Esophagus (tissue), 2 donors: ENCODE measurements around the gene WWC1. TPM values are rescaled to one million over a fixed set of nuclear protein-coding genes. Genes with fewer than 3 reads are reported as not detected.

Source experiments
- H3K27ac ChIP-seq, 2 donors: one replicate each; pipeline ENCODE4 v1.5.1; 2013; ENCODE audit warnings: low read depth in 2 of 2, mild to moderate bottlenecking in 2 of 2, inconsistent platforms in 1 of 2, low read length in 1 of 2, moderate library complexity in 1 of 2
- H3K27me3 ChIP-seq, 2 donors: one replicate each; pipeline ENCODE4 v1.6.1; 2013; ENCODE audit warnings: low read length in 2 of 2, control low read depth in 1 of 2, mild to moderate bottlenecking in 1 of 2; ENCODE audit not compliant: insufficient read depth in 2 of 2, control insufficient read depth in 1 of 2
- H3K36me3 ChIP-seq, 2 donors: one replicate each; pipeline ENCODE4 v1.6.1; 2013; ENCODE audit warnings: low read length in 1 of 2; ENCODE audit not compliant: control insufficient read depth in 2 of 2, insufficient read depth in 2 of 2
- H3K4me1 ChIP-seq, 2 donors: one replicate each; pipeline ENCODE4 v1.6.1; 2013; ENCODE audit warnings: low read length in 1 of 2; ENCODE audit not compliant: control insufficient read depth in 2 of 2, insufficient read depth in 2 of 2
- H3K4me3 ChIP-seq, 2 donors: one replicate each; pipeline ENCODE4 v1.5.1; 2013; ENCODE audit warnings: low read length in 2 of 2, mild to moderate bottlenecking in 2 of 2, low read depth in 1 of 2, moderate library complexity in 1 of 2
- H3K9me3 ChIP-seq, 2 donors: one replicate each; pipeline ENCODE4 v1.6.1; 2013; ENCODE audit warnings: mild to moderate bottlenecking in 2 of 2, low read depth in 1 of 2, low read length in 1 of 2, moderate library complexity in 1 of 2; ENCODE audit not compliant: control insufficient read depth in 2 of 2, insufficient read depth in 1 of 2
- WGBS, 2 donors: extraction: QIAGEN DNeasy Blood & Tissue Kit; methylation state at CpG; one replicate each; pipeline ENCODE4 v1.1.7; 2013; 5-methylcytosine and 5-hydroxymethylcytosine counted together
- polyA plus RNA-seq, 2 donors: library from polyadenylated mRNA; stranded (reverse); fragments of 200-250 nt; gene quantifications; one replicate each; pipeline ENCODE4 v1.2.3, GENCODE V29; 2013
- donor health status: healthy with polysubstance abuse.
- donor health status: Bipolar disorder and iron deficiency.

WWC1 gene
- polyA plus RNA-seq, 2 donors: 21.7 to 55.2 TPM

GRCh38 chr5:168266016-168266415 lies 25.4 kb upstream of the WWC1 start:
- 90 to 94% methylated on average over 6 of the region's 6 CpGs for WGBS, 2 donors
- Histone ChIP-seq H3K36me3 (no peaks in the 10 kb centered on the region), H3K4me3 (no peak overlapping the region), H3K4me1 (peaks cover 0 to 3% of the 10 kb centered on the region in 2 donors), H3K9me3 (no peaks in the 10 kb centered on the region), H3K27ac (no peak overlapping the region), H3K27me3 (no peaks in the 10 kb centered on the region)

GRCh38 chr5:168268949-168269936 lies 22.2 kb upstream of the WWC1 start:
- Histone ChIP-seq H3K4me3 (peak overlapping the region in 1 of 2 donors; percentile 30), H3K27ac (peak overlapping the region in 1 of 2 donors; percentile 50)
- WGBS, 2 donors: 3 to 4% methylated on average over 30 of the region's 30 CpGs

GRCh38 chr5:168269937-168270330 lies 21.5 kb upstream of the WWC1 start:
- Histone ChIP-seq H3K4me3 (no peak overlapping the region), H3K27ac (no peak overlapping the region), H3K36me3 (no peaks in the 10 kb centered on the region), H3K4me1 (peaks cover 0 to 3% of the 10 kb centered on the region in 2 donors), H3K9me3 (no peaks in the 10 kb centered on the region), H3K27me3 (no peaks in the 10 kb centered on the region)
- WGBS, 2 donors: 44 to 45% methylated on average over 3 of the region's 3 CpGs

More at GRCh38 chr5:168268949-168269936, 22.2 kb upstream of the WWC1 start:
- peaks cover 0 to 3% of the 10 kb centered on the region in 2 donors for H3K4me1 ChIP-seq
- no peaks in the 10 kb centered on the region for H3K9me3 ChIP-seq
- no peaks in the 10 kb centered on the region for H3K36me3 ChIP-seq
- no peaks in the 10 kb centered on the region for H3K27me3 ChIP-seq

GRCh38 chr5:168270476-168270875 lies 21.0 kb upstream of the WWC1 start:
- Histone ChIP-seq H3K4me1 (peaks cover 0 to 3% of the 10 kb centered on the region in 2 donors), H3K36me3 (no peaks in the 10 kb centered on the region), H3K9me3 (no peaks in the 10 kb centered on the region), H3K27me3 (no peaks in the 10 kb centered on the region), H3K27ac (no peak overlapping the region), H3K4me3 (no peak overlapping the region)
- 70 to 76% methylated on average over 3 of the region's 3 CpGs for WGBS, 2 donors

GRCh38 chr5:168273056-168273980 lies 18.1 kb upstream of the WWC1 start:
- WGBS, 2 donors: 79 to 85% methylated on average over 3 of the region's 3 CpGs
- Histone ChIP-seq H3K4me1 (peaks cover 0 to 3% of the 10 kb centered on the region in 2 donors), H3K9me3 (no peaks in the 10 kb centered on the region), H3K27me3 (no peaks in the 10 kb centered on the region), H3K27ac (no peak overlapping the region), H3K4me3 (no peak overlapping the region), H3K36me3 (no peaks in the 10 kb centered on the region)

GRCh38 chr5:168274406-168274805 lies 17.0 kb upstream of the WWC1 start:
- 92 to 100% methylated on average over 1 of the region's 1 CpG for WGBS, 2 donors
- no peaks in the 10 kb centered on the region for H3K36me3 ChIP-seq

GRCh38 chr5:168275940-168276339 lies 15.5 kb upstream of the WWC1 start:
- H3K27ac ChIP-seq: no peak overlapping the region
- H3K4me1 ChIP-seq: no peaks in the 10 kb centered on the region
- H3K9me3 ChIP-seq: no peaks in the 10 kb centered on the region
- H3K36me3 ChIP-seq: no peaks in the 10 kb centered on the region
- no peaks in the 10 kb centered on the region for H3K27me3 ChIP-seq
- no peak overlapping the region for H3K4me3 ChIP-seq
- WGBS, 2 donors: 67 to 70% methylated on average over 5 of the region's 5 CpGs

More at GRCh38 chr5:168274406-168274805, 17.0 kb upstream of the WWC1 start:
- H3K27me3 ChIP-seq: no peaks in the 10 kb centered on the region
- H3K27ac ChIP-seq: no peak overlapping the region
- H3K9me3 ChIP-seq: no peaks in the 10 kb centered on the region
- H3K4me1 ChIP-seq: no peaks in the 10 kb centered on the region
- no peak overlapping the region for H3K4me3 ChIP-seq

GRCh38 chr5:168282120-168282519 lies 9.3 kb upstream of the WWC1 start:
- Histone ChIP-seq H3K9me3 (peaks cover 0 to 3% of the 10 kb centered on the region in 2 donors), H3K4me1 (no peaks in the 10 kb centered on the region), H3K27ac (no peak overlapping the region), H3K4me3 (no peak overlapping the region), H3K27me3 (no peaks in the 10 kb centered on the region), H3K36me3 (no peaks in the 10 kb centered on the region)
- WGBS, 2 donors: 44 to 52% methylated on average over 7 of the region's 7 CpGs

- peaks cover 0 to 3% of the 10 kb centered on the region in 2 donors for H3K9me3 ChIP-seq
- no peaks in the 10 kb centered on the region for H3K36me3 ChIP-seq
- no peak overlapping the region for H3K4me3 ChIP-seq
- H3K27me3 ChIP-seq: no peaks in the 10 kb centered on the region
- 79 to 85% methylated on average over 4 of the region's 4 CpGs for WGBS, 2 donors
- peaks cover 0 to 2% of the 10 kb centered on the region in 2 donors for H3K4me1 ChIP-seq
- no peak overlapping the region for H3K27ac ChIP-seq
Measured at GRCh38 chr5:168284809-168285208, 6.6 kb upstream of the WWC1 start.
